ENCODE measurements around the gene FAM181A. TPM values are rescaled to one million over a fixed set of nuclear protein-coding genes. Genes with fewer than 3 reads are reported as not detected.

FAM181A gene
- polyA plus RNA-seq, 1 donor from 2014 or later: 0.43 TPM

DNA sequence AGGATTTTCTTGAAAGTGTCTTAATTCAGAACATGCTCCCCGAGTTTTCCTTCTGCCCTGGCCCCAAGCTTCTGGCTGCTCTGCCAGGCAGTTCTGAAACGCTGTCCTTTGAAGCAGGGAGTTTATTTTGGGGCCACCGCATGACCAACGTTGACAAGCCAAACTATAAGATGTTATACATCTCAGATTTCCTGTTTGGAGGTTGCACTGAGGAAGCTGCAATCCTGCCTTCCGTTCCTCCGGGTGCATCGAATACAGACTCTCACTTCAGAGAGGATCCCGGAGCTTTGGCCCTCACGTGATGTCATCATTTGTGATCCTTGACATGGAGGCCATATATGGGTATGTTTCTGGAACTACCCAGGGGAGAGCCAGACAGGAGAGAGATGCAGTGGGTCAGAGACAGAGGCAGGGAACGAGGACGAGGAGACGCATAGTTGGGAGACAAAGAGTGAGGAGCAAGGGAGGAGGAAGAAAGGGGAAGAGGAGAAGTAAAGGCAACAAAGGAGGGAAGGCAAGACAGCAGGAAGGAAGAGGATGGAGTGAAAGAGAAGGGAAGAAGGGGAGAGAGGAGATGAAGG, 49.4 kb downstream of the FAM181A start, which contains the start of gene ASB2:
Gene ASB2 (minus strand): TSS at position 94 of the 581 bp plus-strand sequence. CDS start 12,031 bp downstream, outside the sequence.
- H3K27ac ChIP-seq (ENCODE audit: low read length): no peak within 1 kb of the TSS

DNA sequence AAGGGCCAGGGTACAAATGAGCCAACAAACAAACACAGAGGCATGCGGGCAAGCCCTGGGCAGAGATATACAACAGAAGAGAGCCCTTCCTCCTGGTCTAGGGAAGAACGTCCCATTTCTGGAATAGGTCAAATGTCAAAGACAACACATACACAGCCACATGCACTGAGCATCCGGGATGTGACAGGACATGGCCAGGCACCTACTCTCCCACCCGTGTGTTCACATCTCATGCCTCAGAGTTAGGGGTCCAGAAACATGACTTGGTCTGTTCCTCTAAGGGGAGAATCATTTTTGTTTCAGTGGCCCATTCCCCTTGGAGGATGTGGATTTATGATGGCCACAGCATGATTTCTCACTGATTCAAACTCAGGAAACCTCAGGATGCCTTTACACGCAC, 50.0 kb downstream of the FAM181A start:
- Histone ChIP-seq H3K9me3 (ENCODE audit: low read length) (no peaks in the 10 kb centered on the region), H3K79me2 (replicated peaks; ENCODE audit: insufficient read depth, low read length) (no peaks in the 10 kb centered on the region), H4K20me1 (ENCODE audit: insufficient read depth) (no peaks in the 10 kb centered on the region), H3K27me3 (ENCODE audit: insufficient read depth, low read depth, low read length) (no peaks in the 10 kb centered on the region), H3K4me2 (ENCODE audit: low read length) (no peak overlapping the region), H3K27ac (ENCODE audit: low read length) (no peak overlapping the region), H3K4me3 (ENCODE audit: low read length) (no peak overlapping the region), H3K9me2 (ENCODE audit: insufficient read depth, low read length) (no peaks in the 10 kb centered on the region), H3F3A (ENCODE audit: insufficient read depth, low read length, poor library complexity, severe bottlenecking) (no peaks in the 10 kb centered on the region), H3K9ac (ENCODE audit: low read length) (no peak overlapping the region), H2AFZ (ENCODE audit: low read depth, low read length) (no peak overlapping the region), H3K36me3 (ENCODE audit: insufficient read depth, low read length) (no peaks in the 10 kb centered on the region)
- TF ChIP-seq TAF1 (IDR thresholded peaks at IDR 0.05; ENCODE audit: low read depth) (no peak), EZH2 (IDR thresholded peaks at IDR 0.05; ENCODE audit: borderline replicate concordance, insufficient read depth, low read length, poor library complexity, severe bottlenecking) (no peak), MXI1 (conservative IDR thresholded peaks at IDR 0.05; ENCODE audit: poor library complexity, severe bottlenecking) (no peak), POLR2AphosphoS5 (IDR thresholded peaks at IDR 0.05) (no peak), CTCF (IDR thresholded peaks at IDR 0.05; ENCODE audit: poor library complexity, severe bottlenecking) (no peak), EP300 (conservative IDR thresholded peaks at IDR 0.05; ENCODE audit: poor library complexity, severe bottlenecking) (no peak)

More for the DNA sequence above, 49.4 kb downstream of the FAM181A start, which contains the start of gene ASB2:
- Histone ChIP-seq H4K20me1 (ENCODE audit: insufficient read depth) (no peaks in the 10 kb centered on the region), H3K9ac (ENCODE audit: low read length) (no peak within 1 kb of the TSS), H3K79me2 (replicated peaks; ENCODE audit: insufficient read depth, low read length) (no peaks in the 10 kb centered on the region), H3K4me2 (ENCODE audit: low read length) (no peak within 1 kb of the TSS), H2AFZ (ENCODE audit: low read depth, low read length) (no peak within 1 kb of the TSS), H3K9me3 (ENCODE audit: low read length) (no peaks in the 10 kb centered on the region), H3K36me3 (ENCODE audit: insufficient read depth, low read length) (no peaks in the 10 kb centered on the region), H3K27me3 (ENCODE audit: insufficient read depth, low read depth, low read length) (no peaks in the 10 kb centered on the region), H3K9me2 (ENCODE audit: insufficient read depth, low read length) (no peaks in the 10 kb centered on the region), H3K4me3 (ENCODE audit: low read length) (no peak within 1 kb of the TSS), H3F3A (ENCODE audit: insufficient read depth, low read length, poor library complexity, severe bottlenecking) (no peaks in the 10 kb centered on the region)
- TF ChIP-seq POLR2AphosphoS5 (IDR thresholded peaks at IDR 0.05) (no peak), RAD21 (conservative IDR thresholded peaks at IDR 0.05) (no peak), REST (IDR thresholded peaks at IDR 0.05; ENCODE audit: borderline replicate concordance) (no peak), SMC3 (conservative IDR thresholded peaks at IDR 0.05; ENCODE audit: poor library complexity) (no peak), CTCF (IDR thresholded peaks at IDR 0.05; ENCODE audit: poor library complexity, severe bottlenecking) (no peak), EP300 (conservative IDR thresholded peaks at IDR 0.05; ENCODE audit: poor library complexity, severe bottlenecking) (no peak), TAF1 (IDR thresholded peaks at IDR 0.05; ENCODE audit: low read depth) (no peak), EZH2 (IDR thresholded peaks at IDR 0.05; ENCODE audit: borderline replicate concordance, insufficient read depth, low read length, poor library complexity, severe bottlenecking) (no peak), MXI1 (conservative IDR thresholded peaks at IDR 0.05; ENCODE audit: poor library complexity, severe bottlenecking) (no peak)
